ENCODE measurements around the gene NOVA2. TPM values are rescaled to one million over a fixed set of nuclear protein-coding genes. Genes with fewer than 3 reads are reported as not detected.
A peak's percentile ranks its signal among the peaks of the same experiment; 100 is the strongest.

The NOVA2 gene
- polyA plus RNA-seq, 3 donors, result not detected

- H3K27me3 Mint-ChIP-seq (ENCODE audit: low read depth in 3 of 3), result peaks cover 3 to 4% (median 3%) of the 10 kb centered on the region in 3 donors
Measured at GRCh38 chr19:45886427-45887199, 87.1 kb downstream of the NOVA2 start.

More at GRCh38 chr19:45886427-45887199, 87.1 kb downstream of the NOVA2 start:
- 0% methylated on average over 16 of the region's 32 CpGs for WGBS (ENCODE audit: insufficient coverage)
- intact Hi-C loops (cut with micrococcal nuclease), result loop anchor here (1.0 to 5.0 kb wide), 3 partner anchors 16 to 154 kb away; partner anchors contain the start of genes SYMPK (in 2 of the 2), FBXO46 (in 1 of the 2), MEIOSIN (in 1 of the 2) and MYPOP (in 1 of the 2)
- peak overlapping the region; percentile 100 for H3K4me2 ChIP-seq (replicated peaks; ENCODE audit: extremely low read depth, low read length, poor library complexity, severe bottlenecking)
- peaks cover 5 to 17% of the 10 kb centered on the region in 2 donors for H3K36me3 Mint-ChIP-seq
- H3K9me3 ChIP-seq (replicated peaks in 1 of 2; ENCODE audit: control insufficient read depth in 1 of 2, insufficient read depth in 1 of 2, low read length in 2 of 2), result no peaks in the 10 kb centered on the region
- H2AFZ ChIP-seq (ENCODE audit: insufficient read depth, low read depth, low read length, poor library complexity, severe bottlenecking), result peak overlapping the region; percentile 99
- H3K4me3 Mint-ChIP-seq, result peak overlapping the region; percentile 96 to 98
- DNase-seq, result peak; percentile 85 to 89 (median 86)
- H3K79me2 ChIP-seq (ENCODE audit: insufficient read depth, low read length), result peaks cover 13% of the 10 kb centered on the region
- peaks cover 30 to 42% of the 10 kb centered on the region in 2 donors for H3K4me1 ChIP-seq (ENCODE audit: control insufficient read depth in 1 of 2, insufficient read depth in 2 of 2, low read length in 2 of 2)
- H3K27ac ChIP-seq (ENCODE audit: low read depth in 1 of 2, low read length in 2 of 2), result peak overlapping the region; percentile 89 to 94
- peaks cover 29% of the 10 kb centered on the region for H4K20me1 ChIP-seq (ENCODE audit: insufficient read depth, low read length)
- H3K27ac Mint-ChIP-seq, result peak overlapping the region; percentile 96 to 99 (median 97)
- H3K27me3 ChIP-seq (ENCODE audit: control insufficient read depth in 2 of 2, insufficient read depth in 2 of 2, low read length in 2 of 2), result peaks cover 0 to 10% of the 10 kb centered on the region in 2 donors
- TF ChIP-seq CTCF (IDR thresholded peaks at IDR 0.05), result no peak
- peak overlapping the region; percentile 78 for H3K9ac ChIP-seq (ENCODE audit: insufficient read depth, low read length, poor library complexity, severe bottlenecking)
- peak overlapping the region; percentile 63 to 89 (median 83) for H3K4me3 ChIP-seq (replicated peaks in 1 of 3; ENCODE audit: low read depth in 2 of 3, low read length in 3 of 3)
- peaks cover 0 to 3% (median 0%) of the 10 kb centered on the region in 7 donors for H3K9me3 Mint-ChIP-seq
- H3K4me1 Mint-ChIP-seq, result peaks cover 19% of the 10 kb centered on the region
- peaks cover 6% of the 10 kb centered on the region in 2 donors for H3K36me3 ChIP-seq (replicated peaks in 1 of 2; ENCODE audit: control insufficient read depth in 1 of 2, insufficient read depth in 2 of 2, low read length in 2 of 2)

Data from CD14-positive monocyte (primary cell).